Kasumi-1 (cell line): Measurements from ENCODE around the gene MECP2.
"Not testable (repeated sequence)": the region's sequence is repeated elsewhere in the genome, so short reads cannot be mapped to it uniquely, and the experiment has no call there.

Source experiments
- DNase-seq, 2 experiments: peaks; one replicate each; lab custom pipeline; 2025; lab: John Stamatoyannopoulos, UW

The MECP2 gene

DNA sequence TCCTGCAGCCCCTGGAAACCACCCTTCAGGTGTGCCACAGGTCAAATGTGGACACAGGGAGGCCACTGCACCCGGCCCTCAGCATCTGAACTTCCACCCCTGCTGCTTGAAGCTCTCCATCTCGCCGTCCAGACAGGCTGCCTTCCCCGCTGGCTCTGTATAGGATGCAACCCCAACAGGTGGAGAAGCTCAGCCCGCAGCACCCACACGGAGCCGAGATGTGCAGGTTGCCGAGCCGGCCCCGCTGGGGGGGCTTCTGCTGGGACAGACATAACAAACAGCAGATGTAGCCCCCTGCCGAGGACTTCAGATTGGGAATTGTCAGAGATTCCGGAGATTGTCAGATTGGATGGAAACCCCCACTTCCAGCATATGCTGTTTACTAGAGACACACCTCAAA, 104.4 kb downstream of the MECP2 start:
- no peak for DNase-seq

DNA sequence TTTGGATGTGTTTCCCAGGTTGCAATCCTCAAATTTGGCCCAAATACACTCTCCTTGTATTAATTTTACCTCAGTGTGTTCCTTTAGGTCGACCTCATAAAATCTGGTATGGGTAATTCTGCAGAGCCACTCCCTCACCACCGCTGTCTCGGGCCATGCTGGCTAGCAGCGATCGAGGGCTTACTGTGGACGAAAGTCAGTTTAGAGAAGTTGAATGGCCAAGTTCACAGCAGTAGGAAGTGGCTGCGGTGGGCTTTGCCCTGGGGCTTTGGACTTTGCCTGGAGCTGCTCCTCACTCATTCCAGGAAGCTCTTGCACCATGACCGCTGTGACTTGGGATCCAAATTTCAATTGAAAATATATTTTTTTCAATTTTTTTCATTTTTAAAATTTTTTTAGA, 105.3 kb downstream of the MECP2 start:
- DNase-seq = no peak

DNA sequence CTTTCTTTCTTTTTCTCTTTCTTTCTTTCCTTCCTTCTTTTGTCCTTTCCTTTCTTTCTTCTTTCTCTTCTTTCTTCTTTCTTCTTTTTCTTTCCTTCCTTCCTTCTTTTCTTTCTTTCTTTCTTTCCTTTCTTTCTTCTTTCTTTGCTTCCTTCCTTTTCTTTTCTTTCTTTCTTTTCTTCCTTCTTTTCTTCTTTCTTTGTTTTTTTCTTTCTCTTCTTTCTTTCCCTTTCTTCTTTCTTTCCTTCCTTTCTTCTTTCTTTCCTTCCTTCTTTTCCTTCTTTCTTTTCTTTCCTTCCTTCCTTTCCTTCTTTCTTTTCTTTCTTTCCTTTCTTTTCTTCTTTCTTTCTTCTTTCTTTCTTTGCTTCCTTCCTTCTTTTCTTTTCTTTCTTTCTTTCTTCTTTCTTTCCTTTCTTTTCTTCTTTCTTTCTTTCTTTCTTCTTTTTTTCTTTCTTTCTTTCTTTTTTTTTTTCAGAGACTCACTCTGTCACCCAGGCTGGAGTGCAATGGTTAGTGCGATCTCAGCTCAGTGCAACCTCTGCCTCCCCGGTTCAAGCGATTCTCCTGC, 106.4 kb downstream of the MECP2 start:
- no peak for DNase-seq

DNA sequence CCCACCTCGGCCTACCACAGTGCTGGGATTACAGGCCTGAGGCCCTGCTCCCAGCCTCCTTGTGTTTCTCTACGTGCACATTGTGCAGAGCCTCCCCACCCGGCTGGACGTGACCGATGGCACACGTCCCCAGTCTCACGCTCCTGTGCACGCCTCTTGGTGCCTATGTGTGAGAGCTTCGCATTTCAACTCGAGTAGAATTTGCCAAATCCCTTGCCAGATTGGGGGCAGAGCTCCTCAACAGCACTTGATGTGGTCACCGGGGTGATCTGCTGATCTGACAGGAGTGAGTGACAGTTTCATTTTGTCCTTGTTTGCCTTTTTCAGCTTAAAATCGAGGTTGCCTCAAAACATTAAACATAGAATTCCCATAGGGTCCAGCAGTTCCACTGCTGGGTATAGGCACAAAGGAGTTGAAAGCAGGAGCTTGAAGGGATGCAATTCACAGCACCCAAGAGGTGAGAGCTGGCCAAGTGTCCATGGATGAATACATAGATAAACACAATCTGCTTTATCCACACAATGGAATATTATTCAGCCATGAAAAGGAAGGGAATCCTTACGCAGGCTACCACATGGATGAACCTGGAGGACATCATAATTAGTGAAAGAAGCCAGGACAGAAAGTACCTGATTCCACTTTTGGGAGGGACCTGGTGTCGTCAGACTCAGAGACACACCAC, 107.4 kb downstream of the MECP2 start:
- no peak for DNase-seq

DNA sequence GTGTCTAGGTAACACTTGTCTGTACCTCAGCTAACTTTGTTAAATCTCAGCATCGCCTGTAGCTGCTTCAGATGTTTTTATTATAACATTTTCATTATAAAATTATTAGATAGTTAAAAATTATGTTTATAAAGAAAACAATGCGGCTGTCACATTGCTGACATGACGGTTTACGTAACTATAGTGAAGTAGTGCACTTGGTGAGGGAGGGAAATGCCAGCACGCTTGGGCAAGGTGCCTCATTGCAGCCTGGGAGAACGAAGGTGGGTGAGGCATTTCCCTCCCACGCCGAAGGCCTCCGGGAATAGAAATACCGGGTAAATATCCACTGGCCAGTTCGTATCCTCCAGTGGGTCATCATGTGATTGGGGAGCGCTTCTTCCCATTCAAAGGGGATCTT, 109.0 kb downstream of the MECP2 start:
- DNase-seq = no peak

DNA sequence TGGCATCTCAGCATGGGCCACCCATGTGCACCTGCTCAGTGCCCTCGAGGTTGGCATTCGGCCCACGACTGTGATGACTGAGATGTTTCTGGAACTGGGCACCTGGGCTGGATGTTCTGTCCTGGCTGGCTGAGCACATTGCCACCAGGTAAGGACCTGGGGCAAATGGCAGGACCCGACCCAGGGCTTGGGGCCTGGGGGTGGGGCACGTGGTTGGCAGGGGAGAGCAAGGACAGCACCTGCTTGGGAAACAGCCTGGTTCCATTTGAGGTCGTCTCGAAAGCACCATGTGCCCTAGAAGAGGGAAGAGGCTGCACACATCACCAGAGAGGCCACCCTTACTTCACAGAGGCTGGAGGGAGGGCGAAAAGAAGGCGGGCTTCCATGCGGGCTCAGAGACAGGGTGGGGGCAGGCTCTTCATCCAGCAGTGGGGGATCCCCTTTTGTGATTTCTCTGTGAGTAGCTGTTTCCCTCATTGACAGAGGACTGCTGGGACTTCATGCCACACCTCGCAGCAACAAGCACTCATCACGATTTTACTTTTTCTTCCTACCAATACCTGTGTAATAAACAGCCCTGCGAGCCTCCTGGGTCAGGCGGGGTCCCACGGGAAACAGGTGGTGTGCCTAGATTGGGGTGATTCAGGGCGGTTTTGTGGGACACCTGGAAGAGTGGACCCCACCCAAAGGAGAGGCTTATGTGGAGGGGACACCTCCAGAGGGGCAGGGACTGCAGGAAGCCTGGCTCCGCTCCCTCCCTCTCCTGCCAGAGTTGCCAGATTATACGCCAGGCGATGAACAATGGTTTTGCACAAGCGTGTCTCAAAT, 113.0 kb downstream of the MECP2 start:
- DNase-seq = no peak

DNA sequence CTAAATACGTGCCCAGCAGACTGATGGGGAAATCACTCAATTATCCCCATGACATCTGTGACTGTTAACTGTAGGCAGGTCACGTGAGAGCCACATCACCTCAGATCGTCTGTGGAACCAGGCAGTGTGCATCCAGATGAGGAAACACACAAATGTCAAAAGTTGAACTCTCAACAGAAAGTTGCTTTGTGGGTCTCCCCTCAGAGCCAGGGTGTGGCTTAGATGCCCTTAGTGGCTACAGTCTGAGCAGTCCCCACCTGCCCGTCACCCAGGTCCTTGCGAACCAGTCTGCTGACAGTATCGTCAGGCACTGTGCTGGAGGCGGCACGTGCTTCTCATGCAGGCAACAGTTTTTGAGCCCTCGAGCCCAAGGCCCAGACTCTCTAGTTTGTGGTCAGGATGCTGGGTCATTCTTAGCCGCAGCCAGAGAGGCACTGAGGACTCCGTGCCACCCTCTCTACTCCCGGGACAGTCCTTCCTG, 114.2 kb downstream of the MECP2 start:
- DNase-seq = no peak

DNA sequence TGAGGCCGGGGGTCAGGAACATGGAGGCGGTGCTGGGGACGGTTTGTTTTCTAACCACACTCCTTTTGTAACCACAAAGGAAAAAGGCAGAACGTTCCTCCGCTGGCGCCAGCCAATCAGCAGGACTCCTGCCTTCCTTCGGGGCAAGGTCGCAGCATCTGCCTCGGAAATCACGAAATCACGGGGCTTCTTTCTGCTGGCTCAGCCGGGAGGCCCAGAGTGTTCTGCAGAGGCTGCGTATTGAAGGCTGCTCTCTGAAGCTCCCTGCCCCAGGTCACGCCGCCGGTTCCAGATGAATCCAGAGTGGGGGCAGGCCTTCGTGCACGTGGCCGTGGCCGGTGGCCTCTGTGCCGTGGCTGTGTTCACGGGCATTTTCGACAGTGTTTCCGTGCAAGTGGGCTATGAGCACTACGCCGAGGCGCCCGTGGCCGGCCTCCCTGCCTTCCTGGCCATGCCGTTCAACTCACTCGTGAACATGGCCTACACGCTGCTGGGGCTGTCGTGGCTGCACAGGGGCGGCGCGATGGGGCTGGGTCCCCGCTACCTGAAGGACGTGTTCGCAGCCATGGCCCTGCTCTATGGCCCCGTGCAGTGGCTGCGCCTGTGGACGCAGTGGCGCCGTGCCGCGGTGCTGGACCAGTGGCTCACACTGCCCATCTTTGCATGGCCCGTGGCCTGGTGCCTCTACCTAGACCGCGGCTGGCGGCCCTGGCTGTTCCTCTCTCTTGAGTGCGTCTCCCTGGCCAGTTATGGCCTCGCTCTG, 115.6 kb downstream of the MECP2 start:
- DNase-seq = peak; percentile 70 to 71

DNA sequence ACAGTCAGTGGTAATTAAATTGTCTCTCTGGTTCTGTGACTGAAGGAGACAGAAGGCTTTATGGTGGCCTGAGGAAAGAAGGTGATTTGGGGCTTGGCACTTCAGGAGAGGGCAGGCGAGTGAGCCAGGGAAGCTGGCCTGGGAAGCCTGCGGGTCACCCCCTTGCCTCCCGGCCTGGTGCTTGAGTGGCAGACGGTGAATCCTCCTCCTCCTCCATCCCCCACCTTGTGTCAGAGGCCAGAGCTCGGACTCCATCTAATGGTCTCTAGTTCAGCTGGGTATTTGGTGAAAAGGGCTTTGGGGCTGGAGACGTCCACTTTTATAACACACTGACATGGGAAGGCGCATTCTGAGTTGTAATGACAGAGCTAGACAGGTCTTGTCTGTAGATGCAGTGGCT, 116.3 kb downstream of the MECP2 start:
- no peak for DNase-seq

DNA sequence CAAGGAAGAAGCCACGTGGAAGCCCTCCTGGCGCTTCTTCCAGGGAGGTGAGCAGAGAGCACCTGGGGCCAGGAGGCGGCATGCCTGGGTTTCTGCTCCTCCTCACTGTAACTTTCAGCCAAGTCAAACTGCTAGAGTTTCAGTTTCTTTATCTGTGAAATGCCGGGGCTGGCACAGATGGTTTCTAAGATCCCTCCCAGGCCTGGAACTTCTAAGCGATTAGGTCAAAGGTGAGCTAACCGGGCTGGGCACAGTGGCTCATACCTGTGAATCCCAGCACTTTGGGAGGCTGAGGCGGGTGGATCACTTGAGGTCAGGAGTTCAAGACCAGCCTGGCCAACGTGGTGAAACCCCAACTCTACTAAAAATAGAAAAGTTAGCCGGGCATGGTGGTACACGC, 117.1 kb downstream of the MECP2 start:
- DNase-seq = not testable (repeated sequence)

DNA sequence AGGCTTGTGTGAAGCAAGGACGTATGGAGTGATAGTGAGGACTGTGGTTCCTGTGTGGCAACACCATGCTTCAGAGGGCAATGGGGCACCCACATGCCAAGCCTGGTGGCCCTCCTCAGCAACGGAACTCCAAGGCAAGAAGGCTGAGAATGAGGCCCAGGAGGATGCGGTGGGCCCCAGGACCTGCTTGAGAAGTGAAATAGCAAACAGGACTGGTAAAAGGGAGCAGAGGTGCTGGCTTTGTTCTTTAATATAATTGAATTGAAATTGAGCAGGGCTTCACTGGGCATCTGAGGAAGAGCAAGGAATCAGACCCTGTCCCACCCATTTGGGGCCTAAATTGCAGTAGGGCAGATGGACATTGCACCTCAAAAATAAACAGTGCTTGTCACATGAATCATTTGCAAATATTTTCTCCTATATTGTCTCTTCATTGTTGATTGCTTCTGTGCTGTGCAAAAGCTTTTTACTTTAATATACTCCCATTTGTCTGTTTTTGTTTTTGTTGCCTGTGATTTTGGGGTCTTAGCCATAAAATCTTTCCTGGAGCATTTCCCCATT, 122.7 kb downstream of the MECP2 start:
- no peak for DNase-seq

DNA sequence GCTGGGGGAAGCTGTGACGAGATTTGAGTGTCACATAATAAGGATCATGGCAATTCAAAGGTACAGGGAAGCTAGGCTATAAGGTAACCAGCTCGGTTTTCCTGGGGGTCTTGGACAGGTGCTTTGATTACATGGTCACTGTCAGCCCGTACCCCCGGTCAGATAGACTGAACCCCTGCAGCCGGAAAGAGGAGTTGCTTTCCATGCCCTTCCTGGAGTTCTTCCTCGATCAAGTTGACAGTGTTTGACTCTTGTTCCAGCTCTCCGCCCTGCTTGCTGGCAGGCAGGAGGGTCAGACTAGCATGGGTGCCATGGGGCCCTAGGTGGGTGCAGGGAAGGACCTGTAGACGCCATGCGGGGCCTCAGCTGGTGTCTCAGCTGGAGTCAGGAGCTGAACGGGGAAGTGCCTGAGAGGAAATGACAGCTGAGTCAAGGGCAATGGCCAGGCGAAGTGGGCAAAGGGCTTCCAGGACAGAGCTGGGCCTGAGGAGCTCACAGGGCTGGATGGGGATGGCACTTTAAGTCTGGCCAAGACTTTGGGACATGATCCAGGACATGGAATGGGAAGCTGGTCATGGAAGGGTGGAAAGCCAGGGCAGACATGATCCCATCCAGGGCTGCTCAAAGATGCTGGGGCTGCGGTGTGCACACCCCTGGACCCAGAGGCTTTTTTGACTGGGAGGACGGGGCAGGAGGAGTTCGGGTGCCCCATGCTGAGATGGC, 123.4 kb downstream of the MECP2 start:
- DNase-seq = no peak

DNA sequence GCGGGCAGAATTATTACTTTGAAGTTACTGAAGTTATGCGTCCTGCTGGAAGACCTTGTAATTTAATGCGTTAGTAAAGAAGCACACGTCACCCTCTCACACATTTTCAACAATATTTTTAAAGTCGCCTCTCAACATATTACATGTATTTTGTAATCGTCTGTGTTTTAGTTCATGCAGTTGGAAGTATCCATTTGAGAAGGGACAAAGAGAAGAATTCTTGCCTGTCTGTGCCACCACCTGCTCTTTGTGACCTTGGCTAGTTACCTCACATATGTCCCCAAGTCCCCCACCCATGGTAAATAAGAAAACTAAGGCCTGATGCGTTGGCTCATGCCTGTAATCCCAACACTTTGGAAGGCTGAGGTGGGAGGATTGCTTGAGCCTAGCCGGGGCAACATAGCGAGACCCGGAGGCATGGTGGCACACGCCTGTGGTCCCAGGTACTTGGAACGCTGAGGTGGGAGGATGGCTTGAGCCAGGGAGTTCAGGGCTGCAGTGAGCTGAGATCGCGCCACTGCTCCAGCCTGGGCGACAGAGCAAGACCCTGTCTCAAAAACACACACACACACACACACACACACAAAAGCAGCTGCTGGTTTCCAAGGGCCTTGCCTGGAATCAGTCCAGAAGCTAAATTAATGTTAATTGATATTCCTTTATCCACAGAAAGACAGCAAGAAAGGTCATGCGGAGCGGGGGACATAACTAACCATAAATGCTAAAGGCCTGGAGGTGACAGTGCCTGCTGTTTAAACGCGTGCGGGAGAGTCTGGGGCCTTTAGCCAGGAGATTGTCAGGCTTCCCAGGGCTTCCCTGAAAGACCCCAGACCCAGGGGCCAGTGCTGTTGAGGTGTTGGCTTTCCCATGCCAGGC, 124.2 kb downstream of the MECP2 start:
- DNase-seq = no peak

DNA sequence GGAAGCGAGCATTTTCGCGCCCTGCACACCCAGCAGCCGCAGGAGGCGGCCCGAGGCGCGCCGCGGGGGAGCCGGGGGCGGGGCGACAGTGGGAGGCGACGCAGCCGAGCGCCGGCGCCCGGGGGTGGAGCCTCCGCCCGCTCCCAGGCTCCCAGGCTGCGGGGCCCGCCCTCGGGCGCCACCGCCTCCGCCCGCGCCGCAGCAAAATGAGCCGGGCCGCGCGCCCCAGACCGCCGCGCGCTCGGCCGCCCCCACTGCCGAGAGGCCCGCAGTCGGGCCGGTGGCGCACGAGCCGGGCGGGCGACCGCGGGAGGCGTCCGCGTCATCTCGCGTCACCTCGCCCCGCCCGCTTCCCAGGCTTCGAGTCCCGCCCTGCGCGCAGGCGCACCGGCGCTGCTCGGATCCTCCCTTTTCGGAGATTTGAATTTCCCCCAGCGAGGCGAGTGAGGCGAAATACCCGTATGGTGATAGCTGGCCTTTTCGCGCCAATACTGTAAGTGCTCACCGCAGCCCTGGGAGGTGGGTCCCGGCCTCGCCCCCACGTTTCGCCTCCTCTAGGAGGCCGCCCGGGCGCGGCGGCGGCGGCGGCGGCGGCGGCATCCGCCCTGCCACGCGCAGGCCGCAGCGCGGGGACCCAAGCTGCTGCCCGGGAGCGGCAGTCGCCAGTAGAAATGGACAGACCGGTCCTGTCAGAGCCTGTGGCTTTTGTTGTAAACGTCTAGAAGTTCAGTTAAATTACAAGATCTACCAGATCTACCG, 125.0 kb downstream of the MECP2 start, which contains the start of gene TMEM187:
Gene TMEM187 (plus strand): TSS at position 387 of the 759 bp plus-strand sequence. CDS start 9,309 bp downstream, outside the sequence.
- peak; percentile 58 to 61 for DNase-seq
